ENCODE data around the gene TMEM74B.

The TMEM74B gene

DNA sequence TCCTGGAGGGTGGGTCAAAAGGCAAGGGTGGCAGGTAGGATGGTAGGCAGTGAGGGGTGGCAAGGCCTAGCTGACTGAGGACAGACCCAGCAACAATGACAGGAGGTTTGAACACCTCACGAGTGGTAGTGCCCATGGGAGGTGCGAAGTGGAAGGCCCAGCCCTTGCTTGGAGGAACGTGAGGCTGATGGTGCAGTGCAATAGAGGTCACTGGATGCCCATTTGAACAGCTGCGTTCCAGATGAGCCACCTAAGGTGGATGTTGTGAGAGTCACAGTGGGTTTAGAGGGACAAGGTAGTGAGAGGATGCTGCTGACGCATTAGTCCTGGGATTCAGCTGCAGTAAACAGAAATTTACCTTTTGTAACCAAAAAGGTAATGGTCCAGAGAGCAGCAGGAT, 15.6 kb downstream of the TMEM74B start:
- Histone ChIP-seq H3K9ac (ENCODE audit: low read length) (no peak overlapping the region), H3K9me2 (ENCODE audit: low read depth, low read length) (no peaks in the 10 kb centered on the region), H3K4me1 (ENCODE audit: insufficient read depth, low read length, severe bottlenecking) (no peaks in the 10 kb centered on the region), H3K27me3 (ENCODE audit: insufficient read depth, low read length) (no peaks in the 10 kb centered on the region), H2AFZ (ENCODE audit: low read length) (no peak overlapping the region), H3K27ac (ENCODE audit: low read depth, low read length, poor library complexity, severe bottlenecking) (no peak overlapping the region), H3K4me2 (ENCODE audit: low read length) (no peak overlapping the region), H3K9me3 (ENCODE audit: low read length) (no peaks in the 10 kb centered on the region), H3K79me2 (ENCODE audit: insufficient read depth, low read length) (no peaks in the 10 kb centered on the region), H3F3A (ENCODE audit: insufficient read depth, low read length) (no peaks in the 10 kb centered on the region), H3K36me3 (ENCODE audit: insufficient read depth, low read length) (peaks cover 75% of the 10 kb centered on the region), H3K4me3 (ENCODE audit: low read depth, low read length, poor library complexity, severe bottlenecking) (no peak overlapping the region), H4K20me1 (ENCODE audit: insufficient read depth, low read length) (no peaks in the 10 kb centered on the region)
- TF ChIP-seq, protein P1, sequence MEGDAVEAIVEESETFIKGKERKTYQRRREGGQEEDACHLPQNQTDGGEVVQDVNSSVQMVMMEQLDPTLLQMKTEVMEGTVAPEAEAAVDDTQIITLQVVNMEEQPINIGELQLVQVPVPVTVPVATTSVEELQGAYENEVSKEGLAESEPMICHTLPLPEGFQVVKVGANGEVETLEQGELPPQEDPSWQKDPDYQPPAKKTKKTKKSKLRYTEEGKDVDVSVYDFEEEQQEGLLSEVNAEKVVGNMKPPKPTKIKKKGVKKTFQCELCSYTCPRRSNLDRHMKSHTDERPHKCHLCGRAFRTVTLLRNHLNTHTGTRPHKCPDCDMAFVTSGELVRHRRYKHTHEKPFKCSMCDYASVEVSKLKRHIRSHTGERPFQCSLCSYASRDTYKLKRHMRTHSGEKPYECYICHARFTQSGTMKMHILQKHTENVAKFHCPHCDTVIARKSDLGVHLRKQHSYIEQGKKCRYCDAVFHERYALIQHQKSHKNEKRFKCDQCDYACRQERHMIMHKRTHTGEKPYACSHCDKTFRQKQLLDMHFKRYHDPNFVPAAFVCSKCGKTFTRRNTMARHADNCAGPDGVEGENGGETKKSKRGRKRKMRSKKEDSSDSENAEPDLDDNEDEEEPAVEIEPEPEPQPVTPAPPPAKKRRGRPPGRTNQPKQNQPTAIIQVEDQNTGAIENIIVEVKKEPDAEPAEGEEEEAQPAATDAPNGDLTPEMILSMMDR (IDR thresholded peaks at IDR 0.05; ENCODE audit: low read length), result no peak
- TF ChIP-seq EZH2 (IDR thresholded peaks at IDR 0.05; ENCODE audit: borderline replicate concordance, low read length), result no peak

DNA sequence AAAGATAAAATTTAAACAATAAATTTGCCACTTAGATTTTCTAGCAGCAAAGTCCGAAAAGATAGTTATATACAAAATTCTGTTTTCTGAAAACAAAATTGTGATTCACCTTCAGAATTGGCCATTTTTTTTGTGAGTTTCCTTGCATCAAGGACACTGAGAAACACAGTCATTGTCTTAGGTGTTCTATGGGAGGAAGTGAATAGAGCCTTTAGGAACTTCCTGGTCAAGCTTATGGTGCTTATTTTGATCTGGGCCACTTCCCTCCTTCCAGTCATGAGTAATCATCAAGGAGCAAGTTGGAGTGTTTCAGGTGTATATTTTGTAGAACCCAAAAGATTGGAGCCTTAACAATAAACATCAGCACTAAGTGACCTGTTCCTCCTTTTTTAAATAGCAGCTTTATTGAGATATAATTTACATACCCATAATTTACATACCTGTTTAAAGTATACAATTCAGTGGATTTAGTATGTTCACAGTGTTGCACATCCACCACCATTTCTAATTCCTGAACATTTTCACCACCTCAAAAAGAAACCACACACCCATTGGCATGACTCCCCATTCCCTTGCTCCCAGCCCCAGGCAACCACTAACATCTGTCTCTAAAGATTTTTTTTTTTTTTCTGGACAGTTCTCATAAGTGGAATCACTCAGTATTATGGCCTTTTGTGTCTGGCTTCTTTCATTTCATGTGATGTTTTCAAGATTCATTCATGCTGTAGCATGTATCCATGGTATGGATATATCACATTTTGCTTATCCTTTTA, 17.6 kb downstream of the TMEM74B start:
- no peaks in the 10 kb centered on the region for H3K79me2 ChIP-seq (ENCODE audit: insufficient read depth, low read length)
- no peak overlapping the region for H2AFZ ChIP-seq (ENCODE audit: low read length)
- H3K27ac ChIP-seq (ENCODE audit: low read depth, low read length, poor library complexity, severe bottlenecking), result no peak overlapping the region
- H3K9ac ChIP-seq (ENCODE audit: low read length), result no peak overlapping the region
- no peak overlapping the region for H3K4me2 ChIP-seq (ENCODE audit: low read length)
- no peak for TF ChIP-seq EZH2 (IDR thresholded peaks at IDR 0.05; ENCODE audit: borderline replicate concordance, low read length)
- TF ChIP-seq, protein P1 (IDR thresholded peaks at IDR 0.05; ENCODE audit: low read length), result no peak
- no peaks in the 10 kb centered on the region for H4K20me1 ChIP-seq (ENCODE audit: insufficient read depth, low read length)
- H3K4me1 ChIP-seq (ENCODE audit: insufficient read depth, low read length, severe bottlenecking), result peaks cover 9% of the 10 kb centered on the region
- no peaks in the 10 kb centered on the region for H3K9me3 ChIP-seq (ENCODE audit: low read length)
- no peaks in the 10 kb centered on the region for H3K9me2 ChIP-seq (ENCODE audit: low read depth, low read length)
- H3K4me3 ChIP-seq (ENCODE audit: low read depth, low read length, poor library complexity, severe bottlenecking), result no peak overlapping the region
- peaks cover 84% of the 10 kb centered on the region for H3K36me3 ChIP-seq (ENCODE audit: insufficient read depth, low read length)
- H3K27me3 ChIP-seq (ENCODE audit: insufficient read depth, low read length), result no peaks in the 10 kb centered on the region
- H3F3A ChIP-seq (ENCODE audit: insufficient read depth, low read length), result no peaks in the 10 kb centered on the region

DNA sequence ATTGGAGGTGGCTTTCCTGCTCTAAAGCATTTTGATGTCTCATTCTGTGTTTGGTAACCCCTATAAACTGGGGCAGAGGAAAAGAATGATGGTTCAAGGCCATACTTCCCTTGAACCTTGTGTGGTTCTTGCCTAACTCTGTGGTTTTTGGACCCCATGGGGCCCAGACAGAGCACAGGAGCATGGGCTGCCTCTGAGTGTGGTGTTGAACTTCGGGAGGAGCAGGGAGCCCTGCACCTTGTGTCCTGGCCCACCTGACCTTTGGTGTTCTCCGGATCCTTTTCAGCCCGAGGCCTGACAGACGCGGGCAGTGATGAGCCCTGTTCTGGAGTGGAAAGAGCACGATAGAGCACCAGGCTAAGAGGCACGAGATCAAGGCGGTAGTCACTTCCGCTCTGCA, 18.8 kb downstream of the TMEM74B start:
- no peaks in the 10 kb centered on the region for H3K27me3 ChIP-seq (ENCODE audit: insufficient read depth, low read length)
- TF ChIP-seq, protein P1 (IDR thresholded peaks at IDR 0.05; ENCODE audit: low read length), result no peak
- TF ChIP-seq EZH2 (IDR thresholded peaks at IDR 0.05; ENCODE audit: borderline replicate concordance, low read length), result no peak
- peaks cover 87% of the 10 kb centered on the region for H3K36me3 ChIP-seq (ENCODE audit: insufficient read depth, low read length)
- no peaks in the 10 kb centered on the region for H4K20me1 ChIP-seq (ENCODE audit: insufficient read depth, low read length)
- H2AFZ ChIP-seq (ENCODE audit: low read length), result no peak overlapping the region
- H3K79me2 ChIP-seq (ENCODE audit: insufficient read depth, low read length), result no peaks in the 10 kb centered on the region
- H3K9me3 ChIP-seq (ENCODE audit: low read length), result no peaks in the 10 kb centered on the region
- peaks cover 9% of the 10 kb centered on the region for H3K4me1 ChIP-seq (ENCODE audit: insufficient read depth, low read length, severe bottlenecking)
- no peaks in the 10 kb centered on the region for H3F3A ChIP-seq (ENCODE audit: insufficient read depth, low read length)
- no peak overlapping the region for H3K27ac ChIP-seq (ENCODE audit: low read depth, low read length, poor library complexity, severe bottlenecking)
- no peak overlapping the region for H3K4me2 ChIP-seq (ENCODE audit: low read length)
- no peak overlapping the region for H3K9ac ChIP-seq (ENCODE audit: low read length)
- H3K9me2 ChIP-seq (ENCODE audit: low read depth, low read length), result no peaks in the 10 kb centered on the region
- no peak overlapping the region for H3K4me3 ChIP-seq (ENCODE audit: low read depth, low read length, poor library complexity, severe bottlenecking)
